K562 (cell line): ENCODE measurements around the gene BICC1. TPM values are rescaled to one million over a fixed set of nuclear protein-coding genes. Genes with fewer than 3 reads are reported as not detected.

Experiments
- ATAC-seq: fragments of 200-7000 bp; cut with Tn5 transposase; 3 replicates; pipeline ENCODE4 v1.9.1; 2020; ENCODE audit warnings: moderate library complexity
- BruUV-seq: library from RNA; stranded (reverse); fragments of 400-500 nt; replicated peaks from 2 replicates; lab custom pipeline; 2021; lab: Mats Ljungman, UMichigan
- CTCF ChIA-PET: fragments of 300-600 bp; formaldehyde crosslinking; extraction: SDS; loops from one replicate; lab custom pipeline; 2021; ENCODE audit warnings: low intra/inter-chr PET ratio; lab: Yijun Ruan, JAX
- POLR2A ChIA-PET: fragments of 300-600, 350-650 bp; sonication (Branson Sonifier 250); formaldehyde crosslinking; extraction: SDS; loops from one replicate; lab custom pipeline; 2021; ENCODE audit warnings: antibody characterized with exemption, inconsistent platforms; lab: Yijun Ruan, JAX
- DNase-seq, 4 experiments: peaks; one replicate each; pipeline versions ENCODE4 v3.0.0 to v3.0.0-alpha.2; 2011 to 2018; ENCODE audit warnings: low spot score in 3 of 4, mixed read lengths in 3 of 4; ENCODE audit errors: extremely low read depth in 1 of 4
- FAIRE-seq: peaks from 2 replicates; lab custom pipeline; 2011; peaks lifted over from hg19 to GRCh38; lab: Jason Lieb, UNC
- H2AFZ ChIP-seq: 2 replicates; pipeline ENCODE4 v1.6.0; 2011; ENCODE audit warnings: low read depth, low read length, control low read depth, inconsistent platforms
- H3K27ac ChIP-seq: fragments of 200-600 bp; 3 replicates; pipeline ENCODE4 v1.8.0; 2011; ENCODE audit warnings: low read depth, mild to moderate bottlenecking, control low read depth, inconsistent platforms, low read length, moderate library complexity, mixed read lengths; ENCODE audit errors: extremely low read depth
- H3K27me3 ChIP-seq, 2 experiments: fragments of 300-600 bp in 1 of 2; 2 replicates in 1 of 2; 3 replicates in 1 of 2; pipeline versions ENCODE4 v1.6.0 to v1.8.0; 2011; ENCODE audit warnings: inconsistent platforms in 2 of 2, low read length in 2 of 2, mild to moderate bottlenecking in 1 of 2, mixed read lengths in 1 of 2, moderate library complexity in 1 of 2; ENCODE audit not compliant: control insufficient read depth in 2 of 2, insufficient read depth in 2 of 2
- H3K36me3 ChIP-seq: fragments of 300-600 bp; 3 replicates; pipeline ENCODE4 v1.8.0; 2011; ENCODE audit warnings: mild to moderate bottlenecking, low read length, inconsistent platforms; ENCODE audit not compliant: control insufficient read depth, insufficient read depth
- H3K4me1 ChIP-seq, 2 experiments: fragments of 200-600 bp in 1 of 2; replicated peaks in 1 of 2; 2 replicates in 1 of 2; 3 replicates in 1 of 2; pipeline versions ENCODE4 v1.5.1 to v1.8.0; 2011; ENCODE audit warnings: inconsistent platforms in 2 of 2, low read length in 2 of 2, mild to moderate bottlenecking in 1 of 2, mixed read lengths in 1 of 2, moderate library complexity in 1 of 2; ENCODE audit not compliant: control insufficient read depth in 2 of 2, insufficient read depth in 2 of 2
- H3K4me2 ChIP-seq: 2 replicates; pipeline ENCODE4 v1.6.1; 2011; ENCODE audit warnings: low read length, control low read depth, inconsistent platforms, mixed read lengths; ENCODE audit not compliant: insufficient read depth
- H3K4me3 ChIP-seq: fragments of 200-600 bp; sonication (generic), shearing (Covaris generic); 2 replicates; pipeline ENCODE4 v1.5.1; 2016; ENCODE audit warnings: control low read depth, inconsistent platforms
- H3K79me2 ChIP-seq: fragments of 200-600 bp; 3 replicates; pipeline ENCODE4 v1.8.0; 2011; ENCODE audit warnings: low read length, inconsistent platforms; ENCODE audit not compliant: control insufficient read depth, insufficient read depth
- H3K9ac ChIP-seq, 2 experiments: 2 replicates each; pipeline versions ENCODE4 v1.6.0 to v1.6.1; 2011; ENCODE audit warnings: low read depth in 2 of 2, low read length in 2 of 2, control low read depth in 1 of 2, inconsistent platforms in 1 of 2, mild to moderate bottlenecking in 1 of 2, mixed read lengths in 1 of 2; ENCODE audit not compliant: insufficient read depth in 1 of 2
- H3K9me1 ChIP-seq: one replicate; pipeline ENCODE4 v1.6.0; 2011; ENCODE audit warnings: inconsistent platforms, mild to moderate bottlenecking, low read length, moderate library complexity; ENCODE audit not compliant: control insufficient read depth, insufficient read depth
- H3K9me3 ChIP-seq: replicated peaks from 2 replicates; pipeline ENCODE4 v1.5.1; 2011; ENCODE audit warnings: low read depth, low read length, inconsistent platforms; ENCODE audit not compliant: control insufficient read depth, insufficient read depth
- H4K20me1 ChIP-seq: replicated peaks from 2 replicates; pipeline ENCODE4 v1.6.1; 2011; ENCODE audit warnings: low read length, inconsistent platforms, mixed read lengths; ENCODE audit not compliant: control insufficient read depth, insufficient read depth
- CHD1 ChIP-seq: fragments of 200-600 bp; sonication (generic); IDR thresholded peaks from one replicate; pipeline ENCODE4 v1.6.1; 2012; ENCODE audit warnings: mild to moderate bottlenecking, moderate library complexity, low read length, inconsistent platforms
- CREBBP ChIP-seq: IDR thresholded peaks from one replicate; pipeline ENCODE4 v1.6.1; 2012; ENCODE audit warnings: low read depth, mild to moderate bottlenecking, control low read depth, inconsistent platforms, low read length
- FOS ChIP-seq: IDR thresholded peaks from 3 replicates; pipeline ENCODE4 v1.6.1; 2011; ENCODE audit not compliant: insufficient read length; ENCODE audit errors: extremely low read depth
- POLR3A ChIP-seq: IDR thresholded peaks from 2 replicates; pipeline ENCODE4 v1.6.1; 2011; ENCODE audit warnings: borderline replicate concordance, mild to moderate bottlenecking, moderate library complexity; ENCODE audit not compliant: insufficient read length, insufficient read depth; ENCODE audit errors: extremely low read depth
- POU5F1 ChIP-seq: fragments of 150-350 bp; IDR thresholded peaks from 2 replicates; pipeline ENCODE4 v1.6.1; 2014; ENCODE audit warnings: borderline replicate concordance, low read length, low read depth, mild to moderate bottlenecking; ENCODE audit not compliant: partially characterized antibody
- SETDB1 ChIP-seq: IDR thresholded peaks from one replicate; pipeline ENCODE4 v1.6.1; 2012; ENCODE audit warnings: low read length, control low read depth, inconsistent platforms
- STAT5A ChIP-seq: IDR thresholded peaks from 2 replicates; pipeline ENCODE4 v1.6.1; 2012; ENCODE audit warnings: low read length, inconsistent platforms, borderline replicate concordance
- TEAD4 ChIP-seq, 2 experiments: sonication (generic) in 1 of 2; formaldehyde crosslinking in 1 of 2; IDR thresholded peaks; 2 replicates each; pipeline versions ENCODE4 v1.6.1 to v1.8.0; 2012 to 2022; ENCODE audit warnings: borderline replicate concordance in 1 of 2, inconsistent platforms in 1 of 2, low read length in 1 of 2, mild to moderate bottlenecking in 1 of 2, missing genetic modification reagents in 1 of 2
- ZKSCAN3 ChIP-seq: fragments of 250-450 bp; sonication (Bioruptor Pico); IDR thresholded peaks from 2 replicates; pipeline ENCODE4 v1.4.0; 2020
- ZNF263 ChIP-seq: sonication (generic); formaldehyde crosslinking; IDR thresholded peaks from 2 replicates; pipeline ENCODE4 v1.8.0; 2022; ENCODE audit warnings: mild to moderate bottlenecking, missing genetic modification reagents, borderline replicate concordance
- WGBS: fragments of 100-300 bp; shearing (Covaris generic); methylation state at CpG from one replicate; pipeline ENCODE4 v1.1.6; 2016; ENCODE audit warnings: low coverage, mixed read lengths; ENCODE audit not compliant: insufficient coverage; ENCODE audit errors: missing lambda C conversion rate; 5-methylcytosine and 5-hydroxymethylcytosine counted together
- in situ Hi-C: fragments of 300-500 bp; cut with MboI; formaldehyde crosslinking; loops from 4 replicates; pipeline ENCODE4 v1.15.0; 2018; ENCODE audit warnings: inconsistent platforms, mixed read lengths
- intact Hi-C: fragments of 100-400 bp; cut with micrococcal nuclease; formaldehyde crosslinking; loops from 2 replicates; pipeline ENCODE4 v1.14.2; 2022
- polyA plus RNA-seq, 8 experiments: library from polyadenylated mRNA; depleted of rRNA in 4 of 8; stranded (reverse) in 5 of 8; unstranded in 3 of 8; fragments of >200 nt; fragmentation: Nextera tagmentation in 2 of 8; fragmentation: Illumina TruSeq in 1 of 8; extraction: Ambion mirVana in 2 of 8; extraction: Trizol in 1 of 8; gene quantifications; 2 replicates each; pipeline versions ENCODE4 v1.2.1 to v1.2.3, GENCODE V29; 2011 to 2014; ENCODE audit warnings: inconsistent platforms in 1 of 8, missing spikeins in 1 of 8
- total RNA-seq, 7 experiments: library from RNA; depleted of rRNA in 6 of 7; stranded (reverse); fragments of >200 nt in 6 of 7; fragmentation: Illumina TruSeq in 2 of 7; extraction: Trizol in 2 of 7; gene quantifications; 2 replicates each; pipeline versions ENCODE4 v1.2.1 to v1.2.3, GENCODE V29; 2011 to 2021; ENCODE audit warnings: low replicate concordance in 1 of 7
- TF ChIP-seq, protein P1 (sequence below): IDR thresholded peaks from 3 replicates; pipeline ENCODE4 v1.6.1; 2011; ENCODE audit warnings: borderline replicate concordance, mild to moderate bottlenecking, moderate library complexity; ENCODE audit not compliant: insufficient read length; ENCODE audit errors: extremely low read depth
- TF ChIP-seq, protein P2 (sequence below): sonication (generic); formaldehyde crosslinking; IDR thresholded peaks from 2 replicates; pipeline ENCODE4 v1.4.0; 2020; ENCODE audit warnings: mild to moderate bottlenecking, missing genetic modification reagents
- TF ChIP-seq, protein P3 (sequence below): fragments of 450-650 bp; formaldehyde crosslinking; IDR thresholded peaks from 2 replicates; pipeline ENCODE4 v1.4.0; 2022; ENCODE audit warnings: missing genetic modification characterization
- TF ChIP-seq, protein P4 (sequence below): fragments of 450-650 bp; IDR thresholded peaks from 2 replicates; pipeline ENCODE4 v1.6.1; 2016; ENCODE audit warnings: mild to moderate bottlenecking

BICC1 gene
- total and polyA plus RNA-seq, 9 of the 15 experiments (the other 6 are each of a cell fraction or from before 2014, with no cell fraction given), result not detected

DNA sequence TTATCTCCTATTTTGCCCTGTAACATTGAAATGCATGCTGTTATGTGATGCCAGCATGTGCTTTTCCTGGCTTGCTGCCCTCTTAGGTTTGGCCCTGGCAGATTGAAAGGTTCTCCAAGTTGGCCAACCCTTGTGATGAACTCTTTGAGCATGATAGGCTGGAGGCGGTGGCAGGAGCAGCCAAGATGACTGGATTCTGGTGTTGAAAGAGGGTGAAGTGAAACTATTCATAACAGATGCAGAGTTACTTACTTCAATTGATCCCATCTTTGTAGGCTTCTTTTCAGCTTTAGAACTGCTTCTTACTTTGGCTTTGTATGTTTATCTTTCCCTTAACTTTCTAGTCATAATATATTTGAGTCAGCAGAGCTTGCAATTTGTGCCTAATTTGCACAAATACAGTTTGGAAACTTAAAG is 57.6 kb downstream of the BICC1 start:
- WGBS, result 0% methylated on average over 1 of the region's 1 CpG
- intact Hi-C loops (no loop called here), in situ Hi-C loops (no loop called here)
- Histone ChIP-seq H3K4me2 (no peak overlapping the region), H2AFZ (no peak overlapping the region), H3K4me1 (no peaks in the 10 kb centered on the region), H3K27me3 (no peaks in the 10 kb centered on the region), H3K79me2 (no peaks in the 10 kb centered on the region), H4K20me1 (no peaks in the 10 kb centered on the region), H3K4me3 (no peak overlapping the region), H3K9me3 (no peaks in the 10 kb centered on the region), H3K36me3 (no peaks in the 10 kb centered on the region), H3K9me1 (no peaks in the 10 kb centered on the region), H3K27ac (no peak overlapping the region), H3K9ac (no peak overlapping the region)
- POLR2A ChIA-PET, result no interaction called here
- ATAC-seq, result no peak
- no TSS peak for BruUV-seq
- DNase-seq, result no peak
- no peak for FAIRE-seq
- CTCF ChIA-PET, result no interaction called here
- TF ChIP-seq CHD1 (no peak), POU5F1 (no peak), CREBBP (no peak), TEAD4 (IDR thresholded peaks at IDR 0.05; ENCODE audit: low read length) (no peak), TEAD4 (CRISPR knock-in tag; IDR thresholded peaks at IDR 0.05; ENCODE audit: borderline replicate concordance) (no peak), FOS (no peak), POLR3A (no peak), SETDB1 (no peak), ZNF263 (CRISPR knock-in tag) (no peak), STAT5A (no peak), ZKSCAN3 (CRISPR knock-in tag) (no peak)
- TF ChIP-seq, protein P1, sequence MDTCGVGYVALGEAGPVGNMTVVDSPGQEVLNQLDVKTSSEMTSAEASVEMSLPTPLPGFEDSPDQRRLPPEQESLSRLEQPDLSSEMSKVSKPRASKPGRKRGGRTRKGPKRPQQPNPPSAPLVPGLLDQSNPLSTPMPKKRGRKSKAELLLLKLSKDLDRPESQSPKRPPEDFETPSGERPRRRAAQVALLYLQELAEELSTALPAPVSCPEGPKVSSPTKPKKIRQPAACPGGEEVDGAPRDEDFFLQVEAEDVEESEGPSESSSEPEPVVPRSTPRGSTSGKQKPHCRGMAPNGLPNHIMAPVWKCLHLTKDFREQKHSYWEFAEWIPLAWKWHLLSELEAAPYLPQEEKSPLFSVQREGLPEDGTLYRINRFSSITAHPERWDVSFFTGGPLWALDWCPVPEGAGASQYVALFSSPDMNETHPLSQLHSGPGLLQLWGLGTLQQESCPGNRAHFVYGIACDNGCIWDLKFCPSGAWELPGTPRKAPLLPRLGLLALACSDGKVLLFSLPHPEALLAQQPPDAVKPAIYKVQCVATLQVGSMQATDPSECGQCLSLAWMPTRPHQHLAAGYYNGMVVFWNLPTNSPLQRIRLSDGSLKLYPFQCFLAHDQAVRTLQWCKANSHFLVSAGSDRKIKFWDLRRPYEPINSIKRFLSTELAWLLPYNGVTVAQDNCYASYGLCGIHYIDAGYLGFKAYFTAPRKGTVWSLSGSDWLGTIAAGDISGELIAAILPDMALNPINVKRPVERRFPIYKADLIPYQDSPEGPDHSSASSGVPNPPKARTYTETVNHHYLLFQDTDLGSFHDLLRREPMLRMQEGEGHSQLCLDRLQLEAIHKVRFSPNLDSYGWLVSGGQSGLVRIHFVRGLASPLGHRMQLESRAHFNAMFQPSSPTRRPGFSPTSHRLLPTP, result no peak
- TF ChIP-seq, protein P2, sequence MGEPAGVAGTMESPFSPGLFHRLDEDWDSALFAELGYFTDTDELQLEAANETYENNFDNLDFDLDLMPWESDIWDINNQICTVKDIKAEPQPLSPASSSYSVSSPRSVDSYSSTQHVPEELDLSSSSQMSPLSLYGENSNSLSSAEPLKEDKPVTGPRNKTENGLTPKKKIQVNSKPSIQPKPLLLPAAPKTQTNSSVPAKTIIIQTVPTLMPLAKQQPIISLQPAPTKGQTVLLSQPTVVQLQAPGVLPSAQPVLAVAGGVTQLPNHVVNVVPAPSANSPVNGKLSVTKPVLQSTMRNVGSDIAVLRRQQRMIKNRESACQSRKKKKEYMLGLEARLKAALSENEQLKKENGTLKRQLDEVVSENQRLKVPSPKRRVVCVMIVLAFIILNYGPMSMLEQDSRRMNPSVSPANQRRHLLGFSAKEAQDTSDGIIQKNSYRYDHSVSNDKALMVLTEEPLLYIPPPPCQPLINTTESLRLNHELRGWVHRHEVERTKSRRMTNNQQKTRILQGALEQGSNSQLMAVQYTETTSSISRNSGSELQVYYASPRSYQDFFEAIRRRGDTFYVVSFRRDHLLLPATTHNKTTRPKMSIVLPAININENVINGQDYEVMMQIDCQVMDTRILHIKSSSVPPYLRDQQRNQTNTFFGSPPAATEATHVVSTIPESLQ (CRISPR knock-in tag), result no peak
- TF ChIP-seq, protein P3, sequence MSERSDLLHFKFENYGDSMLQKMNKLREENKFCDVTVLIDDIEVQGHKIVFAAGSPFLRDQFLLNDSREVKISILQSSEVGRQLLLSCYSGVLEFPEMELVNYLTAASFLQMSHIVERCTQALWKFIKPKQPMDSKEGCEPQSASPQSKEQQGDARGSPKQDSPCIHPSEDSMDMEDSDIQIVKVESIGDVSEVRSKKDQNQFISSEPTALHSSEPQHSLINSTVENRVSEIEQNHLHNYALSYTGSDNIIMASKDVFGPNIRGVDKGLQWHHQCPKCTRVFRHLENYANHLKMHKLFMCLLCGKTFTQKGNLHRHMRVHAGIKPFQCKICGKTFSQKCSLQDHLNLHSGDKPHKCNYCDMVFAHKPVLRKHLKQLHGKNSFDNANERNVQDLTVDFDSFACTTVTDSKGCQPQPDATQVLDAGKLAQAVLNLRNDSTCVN, result no peak
- TF ChIP-seq, protein P4, sequence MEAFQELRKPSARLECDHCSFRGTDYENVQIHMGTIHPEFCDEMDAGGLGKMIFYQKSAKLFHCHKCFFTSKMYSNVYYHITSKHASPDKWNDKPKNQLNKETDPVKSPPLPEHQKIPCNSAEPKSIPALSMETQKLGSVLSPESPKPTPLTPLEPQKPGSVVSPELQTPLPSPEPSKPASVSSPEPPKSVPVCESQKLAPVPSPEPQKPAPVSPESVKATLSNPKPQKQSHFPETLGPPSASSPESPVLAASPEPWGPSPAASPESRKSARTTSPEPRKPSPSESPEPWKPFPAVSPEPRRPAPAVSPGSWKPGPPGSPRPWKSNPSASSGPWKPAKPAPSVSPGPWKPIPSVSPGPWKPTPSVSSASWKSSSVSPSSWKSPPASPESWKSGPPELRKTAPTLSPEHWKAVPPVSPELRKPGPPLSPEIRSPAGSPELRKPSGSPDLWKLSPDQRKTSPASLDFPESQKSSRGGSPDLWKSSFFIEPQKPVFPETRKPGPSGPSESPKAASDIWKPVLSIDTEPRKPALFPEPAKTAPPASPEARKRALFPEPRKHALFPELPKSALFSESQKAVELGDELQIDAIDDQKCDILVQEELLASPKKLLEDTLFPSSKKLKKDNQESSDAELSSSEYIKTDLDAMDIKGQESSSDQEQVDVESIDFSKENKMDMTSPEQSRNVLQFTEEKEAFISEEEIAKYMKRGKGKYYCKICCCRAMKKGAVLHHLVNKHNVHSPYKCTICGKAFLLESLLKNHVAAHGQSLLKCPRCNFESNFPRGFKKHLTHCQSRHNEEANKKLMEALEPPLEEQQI, result no peak
